Fibroblast of mammary gland (primary cell): ENCODE results near the gene BEST1.
A peak's percentile ranks its signal among the peaks of the same experiment; 100 is the strongest.

Experiments used
- DNase-seq: peaks from one replicate; pipeline ENCODE4 v3.0.0-alpha.2; 2010; ENCODE audit warnings: low read depth
- H3K4me3 ChIP-seq: 2 replicates; pipeline ENCODE4 v1.5.1; 2011; ENCODE audit warnings: low read depth, mild to moderate bottlenecking, low read length, moderate library complexity; ENCODE audit not compliant: control insufficient read depth
- TF ChIP-seq, protein P1 (sequence below): conservative IDR thresholded peaks from 2 replicates; pipeline ENCODE4 v1.5.1; 2011; ENCODE audit warnings: low read depth, low read length, inconsistent platforms; ENCODE audit not compliant: control insufficient read depth, insufficient read depth

BEST1 gene

GRCh38 chr11:61921446-61921845, 28.7 kb upstream of the BEST1 start:
- no peak for DNase-seq
- no peak overlapping the region for H3K4me3 ChIP-seq
- TF ChIP-seq, protein P1, sequence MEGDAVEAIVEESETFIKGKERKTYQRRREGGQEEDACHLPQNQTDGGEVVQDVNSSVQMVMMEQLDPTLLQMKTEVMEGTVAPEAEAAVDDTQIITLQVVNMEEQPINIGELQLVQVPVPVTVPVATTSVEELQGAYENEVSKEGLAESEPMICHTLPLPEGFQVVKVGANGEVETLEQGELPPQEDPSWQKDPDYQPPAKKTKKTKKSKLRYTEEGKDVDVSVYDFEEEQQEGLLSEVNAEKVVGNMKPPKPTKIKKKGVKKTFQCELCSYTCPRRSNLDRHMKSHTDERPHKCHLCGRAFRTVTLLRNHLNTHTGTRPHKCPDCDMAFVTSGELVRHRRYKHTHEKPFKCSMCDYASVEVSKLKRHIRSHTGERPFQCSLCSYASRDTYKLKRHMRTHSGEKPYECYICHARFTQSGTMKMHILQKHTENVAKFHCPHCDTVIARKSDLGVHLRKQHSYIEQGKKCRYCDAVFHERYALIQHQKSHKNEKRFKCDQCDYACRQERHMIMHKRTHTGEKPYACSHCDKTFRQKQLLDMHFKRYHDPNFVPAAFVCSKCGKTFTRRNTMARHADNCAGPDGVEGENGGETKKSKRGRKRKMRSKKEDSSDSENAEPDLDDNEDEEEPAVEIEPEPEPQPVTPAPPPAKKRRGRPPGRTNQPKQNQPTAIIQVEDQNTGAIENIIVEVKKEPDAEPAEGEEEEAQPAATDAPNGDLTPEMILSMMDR: no peak

DNA sequence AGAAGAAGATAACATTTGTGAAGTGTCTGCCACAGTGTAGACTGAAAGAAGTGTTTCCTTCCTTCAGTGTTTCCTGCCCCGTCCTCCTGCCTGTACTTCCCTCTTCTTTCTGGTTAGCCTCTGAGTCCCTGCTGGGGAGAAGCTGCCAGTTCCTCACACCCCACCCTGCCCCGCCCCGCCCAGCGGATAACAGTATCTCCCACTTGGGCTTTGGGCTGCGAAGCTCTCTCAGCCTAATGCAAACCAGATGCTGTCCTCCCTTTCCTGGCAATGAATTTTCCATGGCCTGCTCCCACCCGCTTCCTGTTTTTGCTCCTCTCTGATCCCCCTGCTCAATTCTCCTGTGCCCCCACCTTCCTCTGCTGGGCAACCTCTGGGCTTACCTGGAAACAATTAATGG, 27.6 kb upstream of the BEST1 start:
- peak; percentile 91 for DNase-seq
- no peak overlapping the region for H3K4me3 ChIP-seq
- TF ChIP-seq, protein P1: no peak

DNA sequence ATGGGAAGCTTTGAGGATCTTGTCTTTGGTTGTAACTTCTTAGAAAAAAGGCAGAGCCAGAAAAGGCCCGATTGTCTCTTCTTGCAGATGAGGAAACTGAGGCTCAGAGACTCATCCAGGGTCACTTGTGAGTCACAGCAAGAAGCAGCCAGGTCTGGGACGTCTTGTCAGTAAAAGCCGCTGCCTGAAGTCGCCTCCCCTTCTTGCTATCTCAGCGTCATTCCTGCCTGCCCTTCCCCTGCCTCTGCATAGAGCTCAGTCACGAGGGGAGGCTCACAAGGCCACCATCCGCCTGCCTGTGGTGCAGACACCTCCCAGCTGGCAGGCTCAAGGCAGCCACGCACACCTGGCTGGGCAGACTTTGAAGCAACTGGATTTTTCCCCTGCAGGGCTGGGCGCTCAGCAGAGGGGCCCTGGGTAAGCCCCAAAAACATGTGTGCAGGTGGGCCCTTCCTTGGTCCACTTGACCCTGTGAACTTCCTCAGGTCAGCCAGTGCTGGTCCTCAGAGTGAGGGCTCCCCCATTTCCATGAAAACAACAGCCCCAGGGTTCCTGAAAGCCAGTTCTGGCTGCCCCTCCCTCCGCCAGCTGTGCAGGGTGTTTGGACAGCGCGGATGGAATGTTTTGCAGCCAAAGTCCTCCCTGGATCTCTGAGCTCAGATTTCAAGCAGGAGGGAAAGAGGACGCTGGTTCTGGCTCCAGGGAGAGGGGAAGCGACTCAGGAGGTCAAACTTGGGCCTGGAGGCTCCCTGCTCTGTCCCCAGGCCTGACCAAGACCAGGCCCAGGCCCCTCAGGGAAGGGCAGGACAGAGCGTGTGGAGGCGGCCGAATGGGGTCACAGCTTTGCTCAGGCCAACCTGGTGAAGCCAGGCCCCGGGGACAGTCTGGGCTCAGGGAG, 26.7 kb upstream of the BEST1 start:
- H3K4me3 ChIP-seq: no peak overlapping the region
- peak; percentile 81 for DNase-seq
- TF ChIP-seq, protein P1: no peak

DNA sequence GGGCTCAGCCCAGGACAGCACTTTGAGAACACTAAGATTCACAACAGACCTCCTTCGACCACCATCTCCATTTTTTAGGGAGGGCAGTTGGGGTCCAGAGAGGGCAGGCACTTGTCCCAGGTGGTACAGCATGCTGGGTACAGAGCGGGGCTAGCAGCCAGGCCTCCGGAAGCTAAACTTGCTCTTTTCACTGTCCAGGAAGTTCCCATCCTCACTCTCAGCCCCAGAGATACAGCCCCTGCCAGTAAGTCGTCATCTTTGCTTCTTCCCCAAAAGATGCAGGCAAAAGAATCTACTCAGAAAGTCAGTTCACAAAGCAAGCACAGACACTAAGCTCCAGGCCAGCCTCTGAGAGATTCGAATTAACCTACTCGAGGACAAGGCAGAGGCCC, 26.1 kb upstream of the BEST1 start:
- TF ChIP-seq, protein P1: no peak
- no peak overlapping the region for H3K4me3 ChIP-seq
- no peak for DNase-seq

DNA sequence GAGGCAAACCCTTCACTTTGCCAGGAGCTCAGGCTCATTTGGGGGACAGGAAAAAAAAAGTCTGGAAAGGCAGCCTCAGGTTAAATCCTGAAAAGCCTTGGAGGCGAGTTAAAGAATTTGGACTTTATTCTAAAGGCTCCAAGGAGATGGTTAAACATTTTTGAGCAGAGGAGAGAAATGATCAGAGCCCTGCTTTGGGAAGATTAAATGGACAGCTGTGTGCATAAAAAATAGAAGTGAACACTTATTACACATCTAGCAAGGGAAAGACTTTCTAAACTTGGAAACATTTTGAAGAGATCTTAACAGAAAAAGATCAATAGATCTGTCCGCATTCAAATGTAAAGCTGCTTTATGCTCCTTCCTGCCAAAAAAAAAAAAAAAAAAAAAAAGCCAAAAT, 24.4 kb upstream of the BEST1 start:
- H3K4me3 ChIP-seq: no peak overlapping the region
- DNase-seq: no peak
- TF ChIP-seq, protein P1: no peak

- TF ChIP-seq, protein P1: no peak
- no peak overlapping the region for H3K4me3 ChIP-seq
- DNase-seq: no peak
Measured at GRCh38 chr11:61926235-61926634, 23.9 kb upstream of the BEST1 start.

- TF ChIP-seq, protein P1: no peak
- DNase-seq: peak; percentile 53
- no peak overlapping the region for H3K4me3 ChIP-seq
Measured at GRCh38 chr11:61927501-61927900, 22.6 kb upstream of the BEST1 start.
